Kidney (tissue), 14 donors: ENCODE data around the gene ATG9A. TPM values are rescaled to one million over a fixed set of nuclear protein-coding genes. Genes with fewer than 3 reads are reported as not detected.

Experiments used
- DNase-seq, 5 donors: peaks; one replicate each; pipeline ENCODE4 v3.0.0-alpha.2; 2013 to 2020
- FAIRE-seq: peaks from 2 replicates; lab custom pipeline; 2012; peaks lifted over from hg19 to GRCh38; lab: Jason Lieb, UNC
- H3K27ac ChIP-seq, 2 donors: one replicate each; pipeline ENCODE4 v1.7.0; 2013; ENCODE audit warnings: low read depth in 2 of 2, low read length in 2 of 2, inconsistent platforms in 1 of 2
- H3K27me3 ChIP-seq: one replicate; pipeline ENCODE4 v1.7.1; 2013; ENCODE audit warnings: low read length, inconsistent platforms; ENCODE audit not compliant: control insufficient read depth, insufficient read depth
- H3K36me3 ChIP-seq, 3 donors: one replicate each; pipeline versions ENCODE4 v1.7.0 to v1.7.1; 2013; ENCODE audit warnings: low read length in 3 of 3, control low read depth in 1 of 3, inconsistent platforms in 1 of 3; ENCODE audit not compliant: insufficient read depth in 3 of 3, control insufficient read depth in 2 of 3
- H3K4me1 ChIP-seq, 3 donors: one replicate each; pipeline versions ENCODE4 v1.7.0 to v1.7.1; 2013; ENCODE audit warnings: low read length in 3 of 3, inconsistent platforms in 1 of 3, low read depth in 1 of 3; ENCODE audit not compliant: control insufficient read depth in 2 of 3, insufficient read depth in 2 of 3
- H3K4me3 ChIP-seq, 3 donors: one replicate each; pipeline versions ENCODE4 v1.7.0 to v1.8.1; 2013; ENCODE audit warnings: low read length in 3 of 3, control low read depth in 1 of 3, inconsistent platforms in 1 of 3
- H3K9ac ChIP-seq, 3 donors: one replicate each; pipeline versions ENCODE4 v1.7.0 to v1.7.1; 2013; ENCODE audit warnings: low read length in 3 of 3, control low read depth in 1 of 3, inconsistent platforms in 1 of 3
- H3K9me3 ChIP-seq, 3 donors: one replicate each; pipeline versions ENCODE4 v1.7.0 to v1.7.1; 2013; ENCODE audit warnings: low read length in 3 of 3, control low read depth in 1 of 3, inconsistent platforms in 1 of 3; ENCODE audit not compliant: control insufficient read depth in 2 of 3, insufficient read depth in 1 of 3
- CTCF ChIP-seq: IDR thresholded peaks from 3 replicates; pipeline ENCODE4 v1.5.1; 2012; ENCODE audit warnings: mild to moderate bottlenecking, moderate library complexity, borderline replicate concordance; ENCODE audit not compliant: insufficient read depth; ENCODE audit errors: extremely low read depth
- intact Hi-C: fragments of 100-400 bp; cut with DNase I; formaldehyde crosslinking; loops from one replicate; pipeline ENCODE4 v1.11.1; 2022
- polyA plus RNA-seq: library from polyadenylated mRNA; stranded (reverse); fragments of 350-450 nt; fragmentation: Illumina TruSeq; extraction: RNeasy Lipid Tissue Mini Kit (QIAGEN cat#74804); gene quantifications from one replicate; pipeline ENCODE4 v1.2.3, GENCODE V29; 2014; ENCODE audit warnings: low read depth, low replicate concordance; ENCODE audit not compliant: insufficient read depth
- total RNA-seq: library from RNA; stranded (reverse); fragmentation: NEBNext Ultra II Directional; extraction: Animal tissue kit (Norgen Biotek cat#: 25700); gene quantifications from one replicate; pipeline ENCODE4 v1.2.1, GENCODE V29; 2021
- donor health status: control.
- donor health status: control.
- donor health status: control.
- donor health status: control.
- donor health status: control.
- donor health status: DM: yes; HTN: yes; CAD: no.
- donor health status: Normal renal cell carcinoma (clear cell type).

Gene ATG9A
- total and polyA plus RNA-seq, 2 donors from 2014 or later: 24.0 to 41.5 TPM

GRCh38 chr2:219244789-219245147, 15.3 kb upstream of the ATG9A start:
- intact Hi-C loops: no loop called here
- no peak for DNase-seq
- no peak for TF ChIP-seq CTCF
- Histone ChIP-seq H3K27me3 (no peaks in the 10 kb centered on the region), H3K36me3 (peaks cover 0 to 5% (median 2%) of the 10 kb centered on the region in 3 donors), H3K27ac (peak overlapping the region; percentile 96 to 98), H3K9ac (peak overlapping the region; percentile 65 to 98 (median 91)), H3K9me3 (no peaks in the 10 kb centered on the region), H3K4me1 (peaks cover 6 to 48% (median 36%) of the 10 kb centered on the region in 3 donors), H3K4me3 (peak overlapping the region; percentile 77 to 92 (median 82))
- FAIRE-seq: no peak

- H3K9ac ChIP-seq: no peak overlapping the region
- H3K4me3 ChIP-seq: peak overlapping the region; percentile 18 to 48 (median 37)
- no peak for FAIRE-seq
Measured at GRCh38 chr2:219243291-219243761, 13.9 kb upstream of the ATG9A start.

DNA sequence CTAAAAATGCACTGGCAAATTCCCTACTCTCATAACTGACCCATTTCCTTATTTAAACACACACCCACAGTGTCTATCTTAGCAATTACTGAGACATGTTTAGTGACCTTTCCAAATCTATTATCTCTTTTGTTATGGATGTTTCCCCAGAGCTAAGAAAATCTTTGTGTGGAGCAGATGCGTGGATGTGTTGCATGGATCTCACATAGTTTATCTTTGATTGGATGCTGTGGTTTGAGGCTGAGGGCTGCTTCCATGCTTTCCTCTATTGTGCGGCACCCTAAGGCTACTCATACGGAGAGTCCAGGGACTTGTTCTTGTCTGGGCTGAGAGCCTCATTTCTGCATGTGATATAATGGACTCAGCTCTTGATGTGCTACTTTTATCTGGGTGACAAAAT, 4.9 kb upstream of the ATG9A start:
- Histone ChIP-seq H3K9me3 (no peaks in the 10 kb centered on the region), H3K36me3 (peaks cover 13 to 65% (median 37%) of the 10 kb centered on the region in 3 donors), H3K27ac (no peak overlapping the region), H3K9ac (no peak overlapping the region), H3K27me3 (no peaks in the 10 kb centered on the region), H3K4me3 (no peak overlapping the region), H3K4me1 (peaks cover 0 to 8% (median 0%) of the 10 kb centered on the region in 3 donors)
- DNase-seq (no peak), FAIRE-seq (no peak)
- TF ChIP-seq CTCF: no peak
- intact Hi-C loops: no loop called here

More at GRCh38 chr2:219243291-219243761, 13.9 kb upstream of the ATG9A start:
- Histone ChIP-seq H3K27ac (peak overlapping the region; percentile 13 to 38), H3K36me3 (peaks cover 0 to 14% (median 2%) of the 10 kb centered on the region in 3 donors), H3K27me3 (no peaks in the 10 kb centered on the region), H3K4me1 (peaks cover 3 to 36% (median 24%) of the 10 kb centered on the region in 3 donors), H3K9me3 (no peaks in the 10 kb centered on the region)
- intact Hi-C loops: no loop called here
- peak in 3 of 5 donors; percentile 31 to 64 (median 38) for DNase-seq
- no peak for TF ChIP-seq CTCF
